SK-N-SH (cell line): ENCODE measurements around the gene RDX.
A peak's percentile ranks its signal among the peaks of the same experiment; 100 is the strongest.

Source experiments
- RCOR1 ChIP-seq: fragments of 150-350 bp; IDR thresholded peaks from 2 replicates; pipeline ENCODE4 v1.6.1; 2017; ENCODE audit warnings: antibody characterized with exemption, low read length
- TCF12 ChIP-seq: IDR thresholded peaks from 2 replicates; pipeline ENCODE4 v1.4.0; 2012
- TF ChIP-seq, protein P1 (sequence below): fragments of 200-600 bp; sonication (generic); IDR thresholded peaks from 2 replicates; pipeline ENCODE4 v1.6.1; 2017; ENCODE audit warnings: antibody characterized with exemption, mild to moderate bottlenecking, moderate library complexity

DNA sequence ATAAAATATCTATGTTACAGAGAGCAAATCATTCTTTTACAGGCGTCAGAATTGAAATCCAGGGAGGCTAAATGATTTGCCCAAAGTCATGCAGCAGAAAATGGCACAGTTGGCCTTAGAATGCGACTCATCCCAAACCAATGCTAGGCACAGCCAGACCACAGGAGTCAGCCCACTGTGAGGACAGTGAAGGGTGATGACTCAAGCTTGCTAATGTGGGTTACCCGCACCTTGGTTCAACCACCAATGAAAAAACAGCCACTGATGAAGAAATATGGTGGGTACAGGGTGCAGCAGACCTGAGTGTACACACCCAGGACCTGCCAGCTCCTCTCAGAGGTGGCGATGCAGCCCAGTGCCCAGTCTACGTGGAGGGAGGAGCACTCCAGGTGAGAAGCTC is 113.5 kb downstream of the RDX start:
- TF ChIP-seq, protein P1, sequence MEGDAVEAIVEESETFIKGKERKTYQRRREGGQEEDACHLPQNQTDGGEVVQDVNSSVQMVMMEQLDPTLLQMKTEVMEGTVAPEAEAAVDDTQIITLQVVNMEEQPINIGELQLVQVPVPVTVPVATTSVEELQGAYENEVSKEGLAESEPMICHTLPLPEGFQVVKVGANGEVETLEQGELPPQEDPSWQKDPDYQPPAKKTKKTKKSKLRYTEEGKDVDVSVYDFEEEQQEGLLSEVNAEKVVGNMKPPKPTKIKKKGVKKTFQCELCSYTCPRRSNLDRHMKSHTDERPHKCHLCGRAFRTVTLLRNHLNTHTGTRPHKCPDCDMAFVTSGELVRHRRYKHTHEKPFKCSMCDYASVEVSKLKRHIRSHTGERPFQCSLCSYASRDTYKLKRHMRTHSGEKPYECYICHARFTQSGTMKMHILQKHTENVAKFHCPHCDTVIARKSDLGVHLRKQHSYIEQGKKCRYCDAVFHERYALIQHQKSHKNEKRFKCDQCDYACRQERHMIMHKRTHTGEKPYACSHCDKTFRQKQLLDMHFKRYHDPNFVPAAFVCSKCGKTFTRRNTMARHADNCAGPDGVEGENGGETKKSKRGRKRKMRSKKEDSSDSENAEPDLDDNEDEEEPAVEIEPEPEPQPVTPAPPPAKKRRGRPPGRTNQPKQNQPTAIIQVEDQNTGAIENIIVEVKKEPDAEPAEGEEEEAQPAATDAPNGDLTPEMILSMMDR: no peak
- TF ChIP-seq RCOR1 (no peak), TCF12 (peak; percentile 65)
